Glomerular endothelial cell (primary cell): Measurements from ENCODE around the gene ARL6. TPM values are rescaled to one million over a fixed set of nuclear protein-coding genes. Genes with fewer than 3 reads are reported as not detected.
"Not testable (repeated sequence)": the region's sequence is repeated elsewhere in the genome, so short reads cannot be mapped to it uniquely, and the experiment has no call there.

ENCODE experiments used
- DNase-seq: peaks from one replicate; pipeline ENCODE4 v3.0.0-alpha.2; 2011; ENCODE audit warnings: low read depth, low spot score; ENCODE audit errors: extremely low read depth
- total RNA-seq: library from RNA; depleted of rRNA; stranded (reverse); fragments of >200 nt; gene quantifications from 2 replicates; pipeline ENCODE4 v1.2.3, GENCODE V29; 2015

Gene ARL6
- total RNA-seq, 1 donor from 2014 or later, result 6.1 TPM

DNA sequence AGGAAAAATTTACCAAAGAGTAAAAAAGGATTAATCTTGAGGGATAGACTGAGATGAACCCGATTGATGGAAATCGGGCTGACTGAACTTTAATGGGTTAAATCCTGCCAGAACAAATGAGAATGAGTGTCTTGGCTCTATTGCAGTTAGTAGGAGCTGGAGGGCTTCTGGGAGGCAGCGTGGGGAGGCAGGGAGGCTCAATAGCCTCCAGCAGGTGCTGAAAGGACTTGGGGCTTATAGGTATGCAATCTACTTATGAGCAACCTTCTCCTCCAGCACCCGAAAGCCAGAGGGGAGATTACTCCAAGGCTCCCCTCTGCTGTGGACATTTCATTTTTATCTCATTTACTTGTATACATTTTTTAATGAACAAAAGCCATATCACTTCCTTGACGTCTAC, 56.2 kb downstream of the ARL6 start:
- DNase-seq, result no peak

DNA sequence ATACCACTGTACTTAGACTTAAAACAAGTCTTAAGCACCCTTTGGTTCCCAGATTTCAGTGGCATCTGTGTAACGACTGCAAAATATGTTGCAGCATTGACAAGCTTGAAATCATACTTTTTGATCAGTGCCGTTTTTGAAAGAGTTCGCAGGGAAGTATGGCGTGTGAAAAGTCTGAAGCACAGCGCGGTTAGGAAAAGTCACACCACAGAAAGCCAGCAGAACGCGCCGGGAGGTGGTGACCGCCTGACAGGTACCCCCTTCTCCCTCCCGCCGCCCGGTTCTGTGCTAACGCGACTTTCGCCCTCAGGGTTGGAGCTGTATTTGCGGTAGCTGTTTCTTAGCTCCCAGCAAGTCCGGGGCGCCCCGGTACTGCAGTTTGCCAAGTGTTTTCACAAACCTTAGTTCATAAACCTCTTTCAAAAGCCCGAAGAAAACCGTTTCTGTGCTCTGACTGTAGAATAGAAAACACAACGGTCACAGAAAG, 56.8 kb downstream of the ARL6 start:
- DNase-seq, result no peak

DNA sequence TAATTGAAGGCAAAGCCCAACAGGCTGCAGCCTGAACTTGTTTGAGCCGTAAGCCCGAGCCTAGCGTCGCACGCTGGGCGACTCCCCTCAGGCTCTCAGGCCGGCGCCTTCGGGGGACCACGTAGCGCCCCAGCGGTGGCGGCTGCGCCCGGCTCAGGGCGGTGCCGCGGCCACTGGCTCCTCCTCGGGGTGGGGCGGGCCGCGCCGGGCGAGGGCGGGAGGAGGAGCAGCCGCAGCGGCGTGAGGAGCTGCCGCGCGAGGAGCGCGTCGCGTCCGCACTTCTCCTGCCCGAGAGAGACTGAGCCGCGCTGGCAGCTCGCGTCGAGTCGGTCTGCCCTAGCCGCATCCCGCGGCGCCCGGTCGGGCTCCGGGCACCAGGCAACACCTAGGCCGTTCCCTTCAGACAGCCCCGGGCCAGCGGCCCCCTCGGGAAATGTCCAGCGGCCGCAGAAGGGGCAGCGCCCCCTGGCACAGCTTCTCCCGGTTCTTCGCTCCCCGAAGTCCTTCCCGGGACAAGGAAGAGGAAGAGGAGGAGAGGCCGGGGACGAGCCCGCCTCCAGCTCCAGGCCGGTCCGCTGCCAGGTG, 57.3 kb downstream of the ARL6 start, which contains the start of gene CRYBG3:
CRYBG3 (plus strand) TSS at position 238 of the 585 bp plus-strand sequence; CDS start at position 434, 196 bp downstream.
- no peak for DNase-seq

DNA sequence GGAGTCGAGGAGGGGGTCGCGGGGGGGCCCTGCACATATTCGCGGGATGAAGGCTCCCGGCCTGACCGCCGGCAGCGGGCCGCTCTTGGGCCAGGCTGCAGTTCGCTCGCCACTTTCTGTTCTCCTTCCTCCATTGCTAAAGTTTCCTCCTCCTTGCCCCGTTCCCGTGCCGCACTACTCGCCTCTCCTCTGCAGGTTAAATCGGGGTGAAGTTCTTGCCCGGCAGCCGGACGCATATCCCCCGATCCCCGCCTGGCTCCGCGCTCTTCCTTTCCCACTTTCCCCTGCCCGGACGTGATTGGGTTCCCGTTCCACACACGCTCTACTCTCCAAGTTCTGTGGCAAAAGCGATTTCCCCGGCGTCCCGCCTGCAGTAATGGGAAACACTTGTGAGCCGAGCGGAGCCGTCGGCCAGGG, 57.8 kb downstream of the ARL6 start:
- no peak for DNase-seq

DNA sequence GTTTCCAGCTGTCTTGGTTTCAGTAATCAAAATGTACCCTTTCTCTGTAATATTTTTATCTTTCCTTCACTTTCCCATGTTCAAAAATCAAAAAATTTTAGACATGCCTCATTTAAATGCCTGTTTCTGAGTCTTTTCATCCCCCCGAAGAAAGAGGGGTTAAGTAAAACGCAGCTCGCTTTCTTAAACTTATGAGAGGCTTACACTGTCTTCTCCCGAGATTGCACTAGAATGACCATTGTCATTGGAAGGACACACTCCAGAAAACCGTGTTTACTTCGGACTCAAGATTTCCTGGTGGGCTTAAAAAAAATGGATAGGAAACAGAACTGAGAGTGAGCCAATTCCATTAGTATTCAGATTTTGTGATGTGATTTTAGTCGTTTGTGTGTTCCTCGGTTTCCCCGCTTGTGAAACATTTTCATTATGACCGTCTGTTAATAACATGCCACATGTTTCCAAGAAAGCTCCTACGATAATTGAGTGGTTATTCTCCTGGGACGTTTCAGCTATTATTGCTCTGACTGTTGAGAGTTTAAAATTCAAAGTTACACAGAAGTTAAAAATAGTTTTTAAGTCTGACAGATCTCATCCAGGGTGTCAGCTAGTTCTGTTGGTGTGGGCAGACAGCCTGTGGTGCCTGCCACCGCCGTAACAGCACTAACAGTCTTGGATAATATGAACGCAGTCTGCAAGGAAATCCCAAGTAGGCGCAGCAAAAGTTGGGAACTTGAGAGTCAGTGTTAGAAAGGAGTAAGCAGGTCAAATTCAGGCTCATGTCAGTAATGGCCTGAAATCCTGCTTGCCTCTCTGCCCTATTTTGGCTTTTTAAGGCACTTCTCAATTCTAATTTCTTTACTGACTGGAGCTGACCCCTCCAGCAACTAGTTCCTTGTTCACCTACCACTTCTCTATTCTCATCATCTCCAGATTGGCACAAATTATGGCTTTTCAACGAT, 58.8 kb downstream of the ARL6 start:
- no peak for DNase-seq

DNA sequence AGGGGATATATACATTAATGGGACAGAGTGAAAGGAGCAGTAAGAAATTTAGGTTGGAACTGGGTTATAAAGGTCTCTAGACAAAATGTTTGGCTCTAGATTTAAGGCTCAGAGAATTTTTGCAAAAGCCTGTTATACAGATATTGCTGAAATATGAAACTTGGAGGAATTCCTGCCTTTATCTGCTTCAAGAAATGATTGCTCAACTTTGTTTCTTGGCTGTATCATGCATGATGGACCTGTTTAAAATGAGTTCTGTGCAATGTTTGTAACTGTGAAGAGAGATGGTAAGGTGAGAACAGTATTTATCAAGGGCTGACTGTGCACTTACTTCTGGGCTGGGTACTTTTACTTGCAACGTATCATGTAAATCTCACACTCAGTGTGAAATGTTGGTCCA, 60.5 kb downstream of the ARL6 start:
- no peak for DNase-seq

DNA sequence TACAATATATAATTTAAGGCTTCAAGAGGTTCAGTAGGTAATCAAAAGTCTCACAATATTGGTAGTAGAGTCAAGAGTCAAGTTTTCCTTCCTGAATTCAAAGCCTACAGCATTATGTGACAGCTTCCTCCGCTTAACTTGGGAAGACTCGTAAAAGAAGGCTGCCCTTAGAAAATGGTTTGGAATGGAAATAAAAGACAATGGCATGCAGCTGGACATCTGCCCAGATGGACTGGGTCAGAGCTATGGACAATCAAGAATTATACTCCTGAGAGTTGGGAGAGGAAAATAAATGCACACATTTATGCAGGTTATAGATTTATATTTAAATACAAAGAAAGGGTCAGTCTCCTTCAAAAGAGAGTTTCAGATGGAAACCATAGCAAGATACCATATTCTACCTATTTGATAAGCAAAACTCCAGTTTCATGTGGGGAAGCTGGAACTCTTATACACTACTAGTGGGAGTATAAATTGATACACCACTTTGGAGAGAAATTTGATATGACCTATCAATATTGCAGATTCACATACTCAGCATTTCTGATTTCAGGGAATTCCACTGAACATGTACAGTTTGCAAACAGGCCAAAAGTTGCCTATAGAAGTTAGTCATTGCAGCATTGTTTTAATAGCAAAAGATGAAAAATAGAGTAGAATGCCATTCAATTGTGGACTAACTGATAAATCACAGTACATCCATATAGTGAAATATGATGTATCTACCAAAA, 63.3 kb downstream of the ARL6 start:
- DNase-seq, result no peak

DNA sequence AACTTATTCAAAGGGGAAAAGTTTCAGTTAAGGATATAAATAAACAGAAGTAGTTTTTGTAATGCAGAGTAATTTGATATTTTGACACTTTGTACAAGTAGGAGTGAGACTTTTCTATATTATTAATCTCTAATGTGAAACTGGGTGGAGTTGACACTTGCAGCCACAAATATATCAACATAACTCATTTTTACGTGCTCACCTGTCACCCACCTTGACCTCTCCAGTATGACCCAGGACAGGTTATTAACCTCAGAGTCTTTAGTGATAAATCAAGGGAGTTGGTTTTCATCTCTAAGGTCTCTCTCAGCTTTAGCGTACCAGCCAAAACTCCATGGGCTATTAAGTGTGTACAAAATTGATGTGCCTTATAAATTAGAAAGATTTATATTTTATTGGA, 64.6 kb downstream of the ARL6 start:
- DNase-seq, result no peak

DNA sequence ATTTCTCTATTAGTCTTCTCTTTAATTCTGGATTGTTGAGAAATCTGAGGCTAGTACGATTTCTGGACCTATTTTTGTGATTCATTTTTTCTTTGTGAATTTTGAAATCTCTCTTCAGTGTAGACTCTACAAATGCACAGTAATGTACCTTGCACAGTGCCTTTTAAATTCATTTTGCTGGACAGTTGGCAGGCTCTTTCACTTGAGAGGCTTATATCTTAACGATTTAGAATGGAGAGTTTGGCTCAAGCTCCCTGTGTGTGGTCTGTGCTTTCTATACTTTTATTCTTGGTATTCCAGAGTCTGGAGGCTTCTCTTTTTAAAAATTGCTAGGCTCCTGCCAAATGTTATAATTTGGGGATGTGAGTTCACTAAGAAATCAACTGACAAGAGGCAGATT, 66.1 kb downstream of the ARL6 start:
- no peak for DNase-seq

DNA sequence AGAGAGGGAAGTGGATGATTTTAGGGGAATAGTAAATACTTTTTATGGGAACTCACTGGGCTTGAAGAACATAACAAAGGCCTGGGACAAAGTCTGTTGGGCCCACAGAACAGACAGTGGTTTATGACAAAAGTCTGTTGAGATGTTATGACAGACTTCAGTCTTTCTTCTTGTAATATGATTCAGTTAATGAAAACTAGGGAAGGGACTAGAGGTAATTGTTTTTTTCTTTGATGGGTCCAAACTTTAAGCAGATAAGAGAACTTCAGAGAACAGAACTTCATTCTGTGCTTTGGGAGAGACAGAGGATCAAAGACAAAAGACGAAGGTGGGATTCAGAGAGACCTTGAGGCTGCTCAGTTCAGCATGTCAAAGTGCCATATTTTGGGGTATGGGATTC, 66.6 kb downstream of the ARL6 start:
- no peak for DNase-seq

DNA sequence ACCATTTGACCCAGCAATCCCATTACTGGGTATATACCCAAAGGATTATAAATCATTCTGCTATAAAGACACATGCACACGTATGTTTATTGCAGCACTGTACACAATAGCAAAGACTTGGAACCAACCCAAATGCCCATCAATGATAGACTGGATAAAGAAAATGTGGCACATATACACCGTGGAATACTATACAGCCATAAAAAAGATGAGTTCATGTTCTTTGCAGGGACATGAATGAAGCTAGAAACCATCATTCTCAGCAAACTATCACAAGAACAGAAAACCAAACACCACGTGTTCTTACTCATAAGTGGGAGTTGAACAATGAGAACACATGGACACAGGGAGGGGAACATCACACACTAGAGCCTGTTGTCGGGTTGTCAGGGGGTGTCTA, 68.6 kb downstream of the ARL6 start:
- not testable (repeated sequence) for DNase-seq

DNA sequence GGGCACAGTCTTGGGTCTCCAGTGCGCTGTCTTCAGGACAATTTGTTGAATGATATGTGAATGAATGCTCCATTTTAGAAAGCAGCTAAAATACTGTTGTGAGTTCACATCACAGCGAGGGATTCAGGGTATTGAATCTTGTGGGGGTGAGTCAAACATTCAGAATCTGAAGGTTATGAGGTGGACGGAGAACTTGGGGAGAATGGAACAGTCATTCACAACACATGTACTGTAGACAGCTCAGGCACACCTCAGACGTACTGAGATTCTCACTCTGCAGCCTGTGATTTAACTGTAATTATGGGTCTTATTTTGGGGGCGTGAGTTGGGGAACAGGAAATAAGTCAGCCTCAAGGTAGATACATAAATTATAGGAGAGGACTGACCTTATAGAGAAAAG, 71.2 kb downstream of the ARL6 start:
- no peak for DNase-seq

DNA sequence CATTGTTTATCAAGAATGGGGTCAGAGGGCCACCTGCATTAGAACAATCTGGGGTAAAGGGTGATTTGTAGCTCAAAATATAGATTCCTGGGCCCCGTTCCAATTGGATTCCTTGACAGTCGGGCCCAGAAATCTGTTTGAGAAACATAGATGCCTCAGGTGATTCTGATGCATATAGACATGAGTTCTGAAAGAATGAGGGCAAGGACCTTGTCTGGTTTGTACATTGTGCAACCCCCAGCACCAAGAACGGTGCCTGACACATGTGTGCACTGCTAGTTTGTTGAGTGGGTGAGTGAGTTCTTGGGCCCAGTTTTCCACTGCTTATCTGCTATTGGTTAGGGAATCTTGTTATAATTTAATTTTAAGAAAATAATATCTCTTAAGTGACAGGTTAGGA, 73.8 kb downstream of the ARL6 start:
- no peak for DNase-seq

DNA sequence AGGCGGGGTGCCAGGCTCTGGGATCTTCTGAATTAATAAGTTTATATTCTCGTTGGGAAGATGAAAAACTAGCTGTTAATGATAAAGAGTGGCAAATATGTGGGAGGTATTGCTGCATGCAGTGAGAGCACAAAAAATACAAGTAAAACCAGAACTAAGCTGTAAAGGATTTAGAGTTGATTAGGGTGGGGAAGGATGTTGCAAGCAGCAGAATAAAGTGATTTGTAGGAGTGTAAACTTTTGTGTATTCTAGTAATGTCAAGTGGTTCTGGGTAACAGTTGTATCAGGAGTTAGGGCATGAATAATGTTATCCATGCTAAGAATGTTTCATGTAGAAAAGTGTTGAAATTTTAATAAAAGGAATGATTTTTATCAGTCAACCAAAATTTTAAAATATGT, 75.4 kb downstream of the ARL6 start:
- no peak for DNase-seq

DNA sequence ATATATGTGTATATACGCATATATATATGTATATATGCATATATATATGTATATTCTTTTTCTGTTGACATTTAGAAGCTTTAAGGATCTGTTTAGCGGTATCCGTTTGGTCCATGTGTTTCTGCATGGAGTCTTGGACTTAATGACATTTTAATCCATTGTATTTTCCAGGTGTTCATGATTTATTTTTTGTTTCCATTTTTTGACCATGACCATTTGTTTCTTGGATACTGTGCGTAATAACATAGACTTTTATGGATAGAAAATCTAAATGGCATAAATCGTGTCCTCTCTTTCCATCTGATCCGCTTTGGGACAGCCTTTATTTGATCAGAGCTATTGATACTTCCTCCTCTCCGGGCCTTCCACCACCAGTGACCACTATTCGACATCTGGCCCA, 76.7 kb downstream of the ARL6 start:
- no peak for DNase-seq

DNA sequence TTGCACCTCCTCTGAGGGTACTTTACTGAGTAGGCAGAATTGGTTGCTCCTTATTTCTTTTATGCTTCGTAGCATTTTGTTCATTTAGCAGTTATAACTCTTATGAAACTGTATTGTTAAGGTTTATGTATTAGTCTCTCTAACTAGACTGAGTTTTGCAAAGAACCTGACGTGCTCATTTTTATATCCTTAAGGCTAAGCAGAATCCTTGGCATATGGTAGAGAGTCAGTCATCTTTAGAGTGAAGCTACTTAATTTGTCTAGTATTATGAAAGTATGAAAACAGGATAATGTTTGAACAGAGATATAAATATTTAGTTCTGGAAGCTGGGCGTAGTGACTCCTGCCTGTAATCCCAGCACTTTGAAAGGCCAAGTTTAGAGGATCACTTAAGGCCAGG, 77.4 kb downstream of the ARL6 start:
- DNase-seq, result no peak

DNA sequence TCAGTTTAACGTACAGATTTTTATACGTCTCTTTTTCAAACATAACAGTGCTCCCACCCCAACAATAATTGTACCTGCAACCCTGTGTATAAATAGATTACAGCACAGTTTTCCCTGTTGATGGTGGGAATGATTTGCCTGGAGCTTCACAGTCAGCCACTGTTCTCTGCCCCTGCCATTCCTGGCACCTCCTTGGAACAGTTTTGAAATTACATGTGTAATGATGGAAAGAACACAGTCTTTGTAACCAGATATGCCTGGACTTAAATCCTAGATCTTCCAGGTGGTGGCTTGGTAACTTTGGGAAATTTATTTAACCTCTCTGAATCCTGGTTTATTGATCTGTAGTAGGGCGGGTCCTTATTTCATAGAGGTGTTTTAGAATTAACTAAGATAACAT, 84.2 kb downstream of the ARL6 start:
- DNase-seq, result no peak
